ENCODE data around the gene PPP2R5C. TPM values are rescaled to one million over a fixed set of nuclear protein-coding genes. Genes with fewer than 3 reads are reported as not detected.

The PPP2R5C gene
- total RNA-seq, 1 donor from 2014 or later = 55.3 TPM

DNA sequence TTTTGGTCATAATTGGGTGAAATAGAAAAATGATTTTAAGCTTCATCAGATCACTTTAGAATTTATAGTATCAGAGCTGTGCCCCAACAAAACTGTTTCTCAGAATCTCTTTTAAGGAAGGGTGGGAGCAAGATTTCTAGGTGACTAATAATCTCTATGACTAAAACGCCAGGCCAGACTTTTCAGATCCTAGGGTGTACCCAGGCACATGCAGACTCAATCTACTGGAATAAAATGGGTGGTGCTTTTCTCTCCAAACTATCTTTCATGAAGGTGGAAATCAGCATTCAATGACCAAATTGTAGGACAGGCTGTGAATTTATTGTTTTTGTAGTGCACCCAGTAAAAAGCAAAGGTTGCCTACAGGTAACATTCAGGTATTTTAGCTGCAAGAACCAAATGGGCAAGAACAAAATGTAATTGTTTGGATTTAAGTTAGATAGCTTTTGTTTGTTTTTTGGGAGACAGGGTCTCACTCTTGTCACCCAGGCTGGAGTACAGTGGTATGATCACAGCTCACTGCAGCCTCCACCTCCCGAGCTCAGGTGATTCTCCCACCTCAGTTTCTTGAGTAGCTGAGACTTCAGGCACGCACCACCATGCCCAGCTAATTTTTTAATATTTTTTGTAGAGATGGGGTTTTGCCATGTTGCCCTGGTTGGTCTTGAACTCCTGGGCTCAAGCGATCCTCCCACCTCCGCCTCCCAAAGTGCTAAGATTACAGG lies 49.5 kb downstream of the PPP2R5C start:
- no peaks in the 10 kb centered on the region for H3K27me3 ChIP-seq (ENCODE audit: control insufficient read depth in 3 of 3, insufficient read depth in 3 of 3, low read length in 3 of 3)
- H3K9me3 ChIP-seq (ENCODE audit: control insufficient read depth in 3 of 3, low read length in 3 of 3) = no peaks in the 10 kb centered on the region
- peaks cover 34 to 40% (median 35%) of the 10 kb centered on the region in 3 donors for H3K4me1 ChIP-seq (ENCODE audit: control insufficient read depth in 3 of 3, insufficient read depth in 3 of 3, low read length in 3 of 3)
- peak overlapping the region; percentile 15 to 97 (median 84) for H3K4me3 ChIP-seq (ENCODE audit: low read length in 3 of 3)
- peak overlapping the region; percentile 89 to 99 (median 91) for H3K9ac ChIP-seq (ENCODE audit: low read depth in 1 of 3, low read length in 3 of 3)
- H3K36me3 ChIP-seq (ENCODE audit: control insufficient read depth in 3 of 3, insufficient read depth in 3 of 3, low read length in 3 of 3) = no peaks in the 10 kb centered on the region
- peak overlapping the region; percentile 98 for H3K27ac ChIP-seq (ENCODE audit: low read depth, low read length)

DNA sequence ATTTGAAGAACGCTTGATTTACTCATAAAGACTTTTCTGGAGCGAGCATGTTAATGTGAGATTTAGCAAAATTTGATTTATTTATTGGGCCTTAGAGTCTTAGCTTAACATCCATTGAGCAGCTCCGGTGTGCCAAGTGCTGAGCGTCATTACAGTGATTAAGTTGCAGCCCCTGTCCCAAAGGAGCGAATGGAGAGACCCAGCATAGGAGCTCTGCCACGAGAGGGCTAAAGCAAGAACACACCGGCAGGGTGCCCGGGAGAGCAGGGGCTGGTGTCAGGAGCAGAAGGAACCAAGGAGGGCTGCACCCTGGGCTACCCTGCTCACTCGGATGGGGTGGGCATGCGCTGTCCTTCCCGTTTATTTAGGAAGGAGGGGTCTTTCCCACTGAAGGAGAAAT lies 50.6 kb downstream of the PPP2R5C start:
- H3K9me3 ChIP-seq (ENCODE audit: control insufficient read depth in 3 of 3, low read length in 3 of 3) = no peaks in the 10 kb centered on the region
- peak overlapping the region in 2 of 3 donors; percentile 3 to 16 for H3K9ac ChIP-seq (ENCODE audit: low read depth in 1 of 3, low read length in 3 of 3)
- H3K4me1 ChIP-seq (ENCODE audit: control insufficient read depth in 3 of 3, insufficient read depth in 3 of 3, low read length in 3 of 3) = peaks cover 34 to 40% (median 35%) of the 10 kb centered on the region in 3 donors
- H3K27me3 ChIP-seq (ENCODE audit: control insufficient read depth in 3 of 3, insufficient read depth in 3 of 3, low read length in 3 of 3) = no peaks in the 10 kb centered on the region
- no peak overlapping the region for H3K4me3 ChIP-seq (ENCODE audit: low read length in 3 of 3)
- H3K36me3 ChIP-seq (ENCODE audit: control insufficient read depth in 3 of 3, insufficient read depth in 3 of 3, low read length in 3 of 3) = no peaks in the 10 kb centered on the region
- peak overlapping the region; percentile 98 for H3K27ac ChIP-seq (ENCODE audit: low read depth, low read length)

DNA sequence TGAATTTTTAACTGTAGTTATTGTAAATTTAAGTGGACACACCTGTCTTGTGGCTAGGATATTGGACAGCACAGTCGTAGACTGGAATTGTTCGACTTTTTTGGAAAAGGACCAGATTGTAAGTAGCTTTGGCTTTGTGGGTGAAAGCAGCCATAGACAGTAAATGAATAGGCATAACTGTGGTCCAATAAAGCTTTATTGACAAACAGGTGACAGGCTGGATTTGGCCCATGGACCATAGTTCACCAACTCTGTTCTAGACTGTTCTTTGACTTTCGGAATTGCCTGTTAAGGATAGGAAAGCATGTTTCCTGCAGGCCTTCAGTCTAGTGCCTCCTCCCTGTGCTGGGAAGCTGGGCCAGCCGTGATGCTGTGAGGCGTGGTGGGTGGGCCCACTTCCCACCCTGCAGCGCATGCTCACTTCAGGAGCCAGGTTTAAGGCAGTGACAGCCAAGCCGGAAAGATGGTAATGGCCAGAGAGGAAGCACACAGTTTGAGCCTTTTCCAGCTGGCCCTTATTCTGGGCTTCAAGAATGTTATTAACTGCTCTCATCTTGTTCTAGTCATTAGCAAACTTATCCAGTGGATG lies 51.8 kb downstream of the PPP2R5C start:
- H3K4me3 ChIP-seq (ENCODE audit: low read length in 3 of 3) = peak overlapping the region in 1 of 3 donors; percentile 20
- H3K4me1 ChIP-seq (ENCODE audit: control insufficient read depth in 3 of 3, insufficient read depth in 3 of 3, low read length in 3 of 3) = peaks cover 34 to 40% (median 35%) of the 10 kb centered on the region in 3 donors

DNA sequence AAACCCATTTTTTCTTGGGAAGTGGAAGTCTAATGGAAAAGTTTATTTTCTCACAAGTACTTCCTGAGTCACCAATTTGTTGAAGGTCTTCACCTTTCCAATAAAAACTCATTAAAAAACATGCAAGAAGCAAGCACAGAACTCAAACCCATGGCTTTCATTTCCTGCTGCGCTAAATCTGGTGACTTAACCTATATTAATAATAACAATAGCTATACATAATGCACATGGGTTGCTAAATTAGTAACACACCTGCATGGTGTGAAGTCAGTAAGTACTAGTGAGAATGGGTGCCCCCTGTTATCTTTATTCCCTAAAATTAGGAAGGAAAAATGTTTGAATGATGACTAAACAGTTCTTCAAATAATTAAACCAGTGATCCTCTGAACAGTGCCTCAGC lies 52.3 kb downstream of the PPP2R5C start:
- no peak overlapping the region for H3K4me3 ChIP-seq (ENCODE audit: low read length in 3 of 3)
- peak overlapping the region; percentile 98 for H3K27ac ChIP-seq (ENCODE audit: low read depth, low read length)
- H3K27me3 ChIP-seq (ENCODE audit: control insufficient read depth in 3 of 3, insufficient read depth in 3 of 3, low read length in 3 of 3) = no peaks in the 10 kb centered on the region
- H3K4me1 ChIP-seq (ENCODE audit: control insufficient read depth in 3 of 3, insufficient read depth in 3 of 3, low read length in 3 of 3) = peaks cover 34 to 40% (median 35%) of the 10 kb centered on the region in 3 donors
- H3K36me3 ChIP-seq (ENCODE audit: control insufficient read depth in 3 of 3, insufficient read depth in 3 of 3, low read length in 3 of 3) = no peaks in the 10 kb centered on the region
- no peaks in the 10 kb centered on the region for H3K9me3 ChIP-seq (ENCODE audit: control insufficient read depth in 3 of 3, low read length in 3 of 3)
- H3K9ac ChIP-seq (ENCODE audit: low read depth in 1 of 3, low read length in 3 of 3) = peak overlapping the region in 1 of 3 donors; percentile 5

More for the DNA sequence above, 51.8 kb downstream of the PPP2R5C start:
- Histone ChIP-seq H3K27ac (ENCODE audit: low read depth, low read length) (peak overlapping the region; percentile 98), H3K9ac (ENCODE audit: low read depth in 1 of 3, low read length in 3 of 3) (peak overlapping the region in 1 of 3 donors; percentile 5), H3K36me3 (ENCODE audit: control insufficient read depth in 3 of 3, insufficient read depth in 3 of 3, low read length in 3 of 3) (no peaks in the 10 kb centered on the region), H3K9me3 (ENCODE audit: control insufficient read depth in 3 of 3, low read length in 3 of 3) (no peaks in the 10 kb centered on the region), H3K27me3 (ENCODE audit: control insufficient read depth in 3 of 3, insufficient read depth in 3 of 3, low read length in 3 of 3) (no peaks in the 10 kb centered on the region)

DNA sequence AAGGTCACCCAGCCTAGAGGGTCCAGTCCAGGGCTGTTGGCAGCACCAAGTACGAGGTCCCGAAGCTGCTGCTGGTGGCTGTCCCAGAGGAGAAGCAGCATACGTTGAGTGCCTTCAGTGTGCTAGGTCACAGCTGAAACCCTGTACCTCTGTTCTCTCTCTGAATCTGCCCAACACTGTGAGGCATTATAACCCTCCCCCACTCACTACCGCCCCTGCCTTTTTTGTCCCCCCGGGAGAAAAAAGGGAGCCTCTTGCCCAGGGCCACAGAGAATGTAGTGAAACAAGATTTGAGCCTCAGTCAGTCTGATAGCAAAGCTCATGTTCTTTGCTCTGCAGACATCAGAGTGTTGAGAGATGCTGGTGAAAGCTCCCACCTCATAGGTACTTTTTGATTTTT lies 53.4 kb downstream of the PPP2R5C start:
- Histone ChIP-seq H3K4me3 (ENCODE audit: low read length in 3 of 3) (no peak overlapping the region), H3K27ac (ENCODE audit: low read depth, low read length) (peak overlapping the region; percentile 13), H3K9me3 (ENCODE audit: control insufficient read depth in 3 of 3, low read length in 3 of 3) (no peaks in the 10 kb centered on the region), H3K4me1 (ENCODE audit: control insufficient read depth in 3 of 3, insufficient read depth in 3 of 3, low read length in 3 of 3) (peaks cover 34 to 40% (median 35%) of the 10 kb centered on the region in 3 donors), H3K36me3 (ENCODE audit: control insufficient read depth in 3 of 3, insufficient read depth in 3 of 3, low read length in 3 of 3) (peaks cover 0 to 4% (median 0%) of the 10 kb centered on the region in 3 donors), H3K9ac (ENCODE audit: low read depth in 1 of 3, low read length in 3 of 3) (peak overlapping the region in 2 of 3 donors; percentile 14 to 18), H3K27me3 (ENCODE audit: control insufficient read depth in 3 of 3, insufficient read depth in 3 of 3, low read length in 3 of 3) (no peaks in the 10 kb centered on the region)

DNA sequence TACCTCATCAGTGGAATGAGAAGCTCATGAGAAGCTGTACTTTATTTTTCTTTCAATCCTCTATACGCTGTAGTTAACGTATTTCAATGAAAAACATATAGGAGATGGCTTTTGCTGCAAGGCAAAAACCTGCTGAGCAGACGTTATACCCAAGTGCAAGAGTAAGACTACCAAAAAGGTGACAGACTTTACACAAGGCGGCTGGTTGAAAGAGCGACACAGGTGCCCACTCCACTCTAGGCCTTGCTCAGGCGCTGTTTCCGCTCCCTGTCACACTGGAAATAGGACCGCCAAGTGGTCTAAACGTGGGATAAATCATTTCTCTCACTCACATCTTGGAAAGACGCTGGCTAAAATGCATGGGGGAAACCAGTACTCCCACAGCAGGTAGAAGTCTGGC lies 54.5 kb downstream of the PPP2R5C start:
- H3K27ac ChIP-seq (ENCODE audit: low read depth, low read length) = no peak overlapping the region
- H3K9ac ChIP-seq (ENCODE audit: low read depth in 1 of 3, low read length in 3 of 3) = no peak overlapping the region
- no peak overlapping the region for H3K4me3 ChIP-seq (ENCODE audit: low read length in 3 of 3)
- peaks cover 0 to 4% (median 0%) of the 10 kb centered on the region in 3 donors for H3K36me3 ChIP-seq (ENCODE audit: control insufficient read depth in 3 of 3, insufficient read depth in 3 of 3, low read length in 3 of 3)
- peaks cover 31 to 36% (median 33%) of the 10 kb centered on the region in 3 donors for H3K4me1 ChIP-seq (ENCODE audit: control insufficient read depth in 3 of 3, insufficient read depth in 3 of 3, low read length in 3 of 3)
- no peaks in the 10 kb centered on the region for H3K9me3 ChIP-seq (ENCODE audit: control insufficient read depth in 3 of 3, low read length in 3 of 3)
- H3K27me3 ChIP-seq (ENCODE audit: control insufficient read depth in 3 of 3, insufficient read depth in 3 of 3, low read length in 3 of 3) = no peaks in the 10 kb centered on the region

DNA sequence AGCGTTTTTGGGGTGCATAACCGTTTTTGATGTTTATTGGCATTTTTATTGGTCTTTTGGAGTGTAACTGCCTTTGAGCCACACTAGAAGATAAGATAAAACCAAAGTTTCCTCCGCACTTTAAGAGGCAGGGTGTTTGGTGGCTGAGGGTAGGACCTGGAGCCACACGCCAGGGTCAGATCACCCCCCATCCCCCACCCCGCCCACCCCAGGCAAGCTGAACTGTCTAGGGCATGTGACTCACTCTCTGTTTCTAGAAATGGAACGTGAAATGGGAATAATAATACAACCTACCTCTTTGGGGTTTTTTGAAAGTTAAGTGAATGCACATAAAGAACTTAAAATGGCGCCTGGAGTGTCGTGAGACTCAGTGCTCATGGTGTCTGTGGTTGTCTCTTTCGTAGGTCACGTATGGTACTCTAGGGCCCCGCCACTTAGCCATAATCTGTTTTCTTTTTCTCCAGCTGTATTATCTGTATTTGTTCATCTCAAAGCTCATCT lies 56.0 kb downstream of the PPP2R5C start:
- H3K27ac ChIP-seq (ENCODE audit: low read depth, low read length) = no peak overlapping the region
- H3K9me3 ChIP-seq (ENCODE audit: control insufficient read depth in 3 of 3, low read length in 3 of 3) = no peaks in the 10 kb centered on the region
- H3K4me3 ChIP-seq (ENCODE audit: low read length in 3 of 3) = no peak overlapping the region
- peaks cover 19 to 22% (median 21%) of the 10 kb centered on the region in 3 donors for H3K4me1 ChIP-seq (ENCODE audit: control insufficient read depth in 3 of 3, insufficient read depth in 3 of 3, low read length in 3 of 3)
- peaks cover 0 to 4% (median 0%) of the 10 kb centered on the region in 3 donors for H3K36me3 ChIP-seq (ENCODE audit: control insufficient read depth in 3 of 3, insufficient read depth in 3 of 3, low read length in 3 of 3)
- H3K27me3 ChIP-seq (ENCODE audit: control insufficient read depth in 3 of 3, insufficient read depth in 3 of 3, low read length in 3 of 3) = no peaks in the 10 kb centered on the region
- H3K9ac ChIP-seq (ENCODE audit: low read depth in 1 of 3, low read length in 3 of 3) = no peak overlapping the region

DNA sequence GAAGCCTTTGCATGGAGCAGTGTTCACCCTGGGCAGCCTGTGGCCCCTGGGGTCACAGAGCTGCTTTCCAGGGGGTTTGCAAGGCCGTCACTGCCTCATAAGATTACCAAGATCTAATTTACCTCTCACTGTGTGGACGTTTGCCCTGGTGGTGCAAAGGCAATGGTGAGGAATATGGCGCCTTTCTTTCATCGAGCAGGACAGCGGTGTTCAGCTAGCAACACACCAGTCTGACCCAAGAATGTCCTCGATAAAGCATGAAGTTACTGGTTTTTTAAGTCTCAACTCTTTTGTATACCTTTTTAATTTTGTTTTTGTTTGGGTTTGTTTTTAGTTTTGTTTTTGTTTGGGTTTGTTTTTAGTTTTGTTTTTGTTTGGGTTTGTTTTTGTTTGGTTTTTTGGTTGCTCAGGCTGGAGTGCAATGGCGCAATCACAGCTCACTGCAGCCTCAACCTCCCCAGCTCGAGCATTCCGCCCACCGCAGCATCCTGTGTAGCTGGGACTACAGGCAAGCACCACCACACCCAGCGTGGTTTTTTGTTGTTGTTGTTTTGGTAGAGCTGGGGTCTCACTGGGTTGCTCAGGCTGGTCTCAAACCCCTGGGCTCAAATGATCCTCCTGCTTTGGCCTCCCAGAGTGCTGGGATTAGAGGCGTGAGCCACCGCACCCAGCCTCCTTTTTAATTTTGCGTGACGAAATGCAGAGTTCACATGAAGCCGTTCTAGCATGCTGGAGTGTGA lies 57.9 kb downstream of the PPP2R5C start:
- peaks cover 18 to 21% (median 18%) of the 10 kb centered on the region in 3 donors for H3K4me1 ChIP-seq (ENCODE audit: control insufficient read depth in 3 of 3, insufficient read depth in 3 of 3, low read length in 3 of 3)
- H3K9ac ChIP-seq (ENCODE audit: low read depth in 1 of 3, low read length in 3 of 3) = no peak overlapping the region
- H3K9me3 ChIP-seq (ENCODE audit: control insufficient read depth in 3 of 3, low read length in 3 of 3) = no peaks in the 10 kb centered on the region
- no peak overlapping the region for H3K4me3 ChIP-seq (ENCODE audit: low read length in 3 of 3)
- peaks cover 0 to 4% (median 0%) of the 10 kb centered on the region in 3 donors for H3K36me3 ChIP-seq (ENCODE audit: control insufficient read depth in 3 of 3, insufficient read depth in 3 of 3, low read length in 3 of 3)
- H3K27ac ChIP-seq (ENCODE audit: low read depth, low read length) = peak overlapping the region; percentile 23
- no peaks in the 10 kb centered on the region for H3K27me3 ChIP-seq (ENCODE audit: control insufficient read depth in 3 of 3, insufficient read depth in 3 of 3, low read length in 3 of 3)

DNA sequence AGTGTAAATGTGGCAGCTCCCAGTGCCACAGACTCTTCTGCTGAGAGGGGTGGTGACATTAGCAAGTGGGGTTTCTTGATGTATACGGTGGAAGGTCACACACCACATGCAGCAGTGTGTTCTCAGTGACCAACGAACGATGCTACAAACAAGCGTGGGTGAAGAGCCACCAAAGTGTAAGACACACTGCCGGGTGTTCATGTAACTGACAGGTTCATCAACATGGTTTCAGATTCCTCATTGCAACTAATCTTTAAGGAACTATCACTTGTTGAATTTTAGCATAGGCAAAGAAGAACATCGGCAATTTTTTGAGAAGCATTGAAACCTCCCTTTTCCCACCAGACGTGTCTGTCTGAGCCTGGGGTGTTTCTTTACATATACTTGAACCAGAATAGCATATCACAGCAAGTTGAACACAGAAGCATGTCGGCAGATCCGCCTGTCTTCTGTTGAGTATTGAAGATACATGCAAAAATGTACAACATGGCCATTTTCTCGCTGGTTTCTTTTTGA lies 58.8 kb downstream of the PPP2R5C start:
- Histone ChIP-seq H3K4me1 (ENCODE audit: control insufficient read depth in 3 of 3, insufficient read depth in 3 of 3, low read length in 3 of 3) (peaks cover 20 to 24% (median 23%) of the 10 kb centered on the region in 3 donors), H3K9ac (ENCODE audit: low read depth in 1 of 3, low read length in 3 of 3) (no peak overlapping the region), H3K4me3 (ENCODE audit: low read length in 3 of 3) (no peak overlapping the region), H3K27ac (ENCODE audit: low read depth, low read length) (peak overlapping the region; percentile 8), H3K27me3 (ENCODE audit: control insufficient read depth in 3 of 3, insufficient read depth in 3 of 3, low read length in 3 of 3) (no peaks in the 10 kb centered on the region), H3K9me3 (ENCODE audit: control insufficient read depth in 3 of 3, low read length in 3 of 3) (no peaks in the 10 kb centered on the region), H3K36me3 (ENCODE audit: control insufficient read depth in 3 of 3, insufficient read depth in 3 of 3, low read length in 3 of 3) (peaks cover 0 to 4% (median 0%) of the 10 kb centered on the region in 3 donors)
